Loucy (cell line): ENCODE results near the gene ING5.
"Not testable (repeated sequence)": the region's sequence is repeated elsewhere in the genome, so short reads cannot be mapped to it uniquely, and the experiment has no call there.

Experiments used
- H2AFZ ChIP-seq: fragments of 200-600 bp; sonication (generic); 2 replicates; pipeline ENCODE4 v1.6.0; 2016; ENCODE audit warnings: antibody characterized with exemption, mild to moderate bottlenecking, low read length, moderate library complexity
- H3F3A ChIP-seq: fragments of 200-600 bp; 2 replicates; pipeline ENCODE4 v1.6.0; 2016; ENCODE audit warnings: antibody characterized with exemption, low read depth, mild to moderate bottlenecking
- H3K27me3 ChIP-seq: fragments of 200-600 bp; sonication (generic); 2 replicates; pipeline ENCODE4 v1.6.1; 2014; ENCODE audit warnings: low read length, mild to moderate bottlenecking; ENCODE audit not compliant: insufficient read depth, poor library complexity, severe bottlenecking
- H3K36me3 ChIP-seq: fragments of 200-600 bp; sonication (generic); 2 replicates; pipeline ENCODE4 v1.6.1; 2016; ENCODE audit warnings: low read length; ENCODE audit not compliant: insufficient read depth
- H3K4me1 ChIP-seq: fragments of 200-600 bp; sonication (generic); 2 replicates; pipeline ENCODE4 v1.5.1; 2014; ENCODE audit warnings: low read length, mild to moderate bottlenecking; ENCODE audit not compliant: insufficient read depth, poor library complexity, severe bottlenecking
- H3K4me2 ChIP-seq: fragments of 200-600 bp; sonication (generic); 2 replicates; pipeline ENCODE4 v1.6.0; 2014; ENCODE audit warnings: antibody characterized with exemption, low read length, low read depth, mild to moderate bottlenecking; ENCODE audit not compliant: poor library complexity, severe bottlenecking
- H3K4me3 ChIP-seq: fragments of 200-600 bp; sonication (generic); 2 replicates; pipeline ENCODE4 v1.5.1; 2014; ENCODE audit warnings: low read length, mild to moderate bottlenecking, mixed read lengths; ENCODE audit not compliant: poor library complexity, severe bottlenecking
- H3K79me2 ChIP-seq: fragments of 200-600 bp; sonication (generic); 2 replicates; pipeline ENCODE4 v1.6.1; 2014; ENCODE audit warnings: low read length; ENCODE audit not compliant: insufficient read depth
- H3K9ac ChIP-seq: fragments of 200-600 bp; sonication (generic); 2 replicates; pipeline ENCODE4 v1.6.0; 2014; ENCODE audit warnings: mild to moderate bottlenecking, low read depth, low read length, moderate library complexity; ENCODE audit not compliant: poor library complexity, severe bottlenecking
- H3K9me2 ChIP-seq: fragments of 200-600 bp; sonication (generic); replicated peaks from 2 replicates; pipeline ENCODE4 v1.6.1; 2016; ENCODE audit warnings: low read depth, low read length, mixed read lengths
- H3K9me3 ChIP-seq: fragments of 200-600 bp; sonication (generic); 2 replicates; pipeline ENCODE4 v1.6.1; 2014; ENCODE audit warnings: mild to moderate bottlenecking, antibody characterized with exemption, low read length, low read depth; ENCODE audit not compliant: insufficient read depth
- H4K20me1 ChIP-seq: fragments of 200-600 bp; sonication (generic); 2 replicates; pipeline ENCODE4 v1.6.0; 2014; ENCODE audit warnings: antibody characterized with exemption, low read length, mild to moderate bottlenecking; ENCODE audit not compliant: insufficient read depth, poor library complexity, severe bottlenecking
- EZH2phosphoT487 ChIP-seq: fragments of 200-600 bp; IDR thresholded peaks from 2 replicates; pipeline ENCODE4 v1.6.1; 2018; ENCODE audit warnings: antibody characterized with exemption, mild to moderate bottlenecking, moderate library complexity, borderline replicate concordance
- TF ChIP-seq, protein P1 (sequence below): fragments of 200-600 bp; sonication (generic); conservative IDR thresholded peaks from 2 replicates; pipeline ENCODE4 v1.5.1; 2014; ENCODE audit warnings: mild to moderate bottlenecking, antibody characterized with exemption, low read length

Gene ING5

DNA sequence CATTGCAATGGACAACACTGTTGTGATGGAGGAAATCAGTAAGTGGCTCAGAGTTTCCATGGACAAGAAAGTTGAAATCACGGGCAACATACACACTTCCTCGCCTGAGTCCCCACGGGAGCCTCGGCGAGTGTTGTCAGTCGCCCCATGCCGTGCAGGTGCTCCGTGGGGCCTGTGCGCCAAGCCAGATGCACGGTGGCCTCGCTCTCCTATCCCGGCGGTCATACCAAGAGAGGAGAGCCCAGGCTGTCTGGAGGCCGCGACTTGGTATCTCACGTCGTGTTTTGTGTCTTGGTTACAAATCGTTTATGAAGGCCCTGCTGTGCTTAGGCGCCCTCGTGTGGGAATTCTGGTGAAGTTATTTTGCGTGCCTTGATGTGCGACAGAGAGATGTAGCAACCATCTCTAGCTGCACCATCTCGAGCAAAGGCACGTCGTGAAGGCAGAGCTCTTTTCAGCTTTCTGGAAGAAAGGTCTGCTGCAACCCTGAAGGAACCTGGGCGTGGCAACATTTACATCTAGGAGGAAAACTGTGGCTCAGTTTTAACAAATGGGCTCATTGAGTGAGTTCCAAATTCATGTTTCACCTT lies 42.6 kb upstream of the ING5 start:
- Histone ChIP-seq H3K9me3 (no peaks in the 10 kb centered on the region), H3K9ac (no peak overlapping the region), H3K4me1 (no peaks in the 10 kb centered on the region), H4K20me1 (no peaks in the 10 kb centered on the region), H3K79me2 (no peaks in the 10 kb centered on the region), H2AFZ (no peak overlapping the region), H3K4me3 (no peak overlapping the region), H3K27me3 (no peaks in the 10 kb centered on the region), H3F3A (no peaks in the 10 kb centered on the region), H3K4me2 (no peak overlapping the region), H3K36me3 (peaks cover 69% of the 10 kb centered on the region; the same call in 1 of the 2 replicates), H3K9me2 (no peaks in the 10 kb centered on the region)
- TF ChIP-seq EZH2phosphoT487 = no peak
- TF ChIP-seq, protein P1, sequence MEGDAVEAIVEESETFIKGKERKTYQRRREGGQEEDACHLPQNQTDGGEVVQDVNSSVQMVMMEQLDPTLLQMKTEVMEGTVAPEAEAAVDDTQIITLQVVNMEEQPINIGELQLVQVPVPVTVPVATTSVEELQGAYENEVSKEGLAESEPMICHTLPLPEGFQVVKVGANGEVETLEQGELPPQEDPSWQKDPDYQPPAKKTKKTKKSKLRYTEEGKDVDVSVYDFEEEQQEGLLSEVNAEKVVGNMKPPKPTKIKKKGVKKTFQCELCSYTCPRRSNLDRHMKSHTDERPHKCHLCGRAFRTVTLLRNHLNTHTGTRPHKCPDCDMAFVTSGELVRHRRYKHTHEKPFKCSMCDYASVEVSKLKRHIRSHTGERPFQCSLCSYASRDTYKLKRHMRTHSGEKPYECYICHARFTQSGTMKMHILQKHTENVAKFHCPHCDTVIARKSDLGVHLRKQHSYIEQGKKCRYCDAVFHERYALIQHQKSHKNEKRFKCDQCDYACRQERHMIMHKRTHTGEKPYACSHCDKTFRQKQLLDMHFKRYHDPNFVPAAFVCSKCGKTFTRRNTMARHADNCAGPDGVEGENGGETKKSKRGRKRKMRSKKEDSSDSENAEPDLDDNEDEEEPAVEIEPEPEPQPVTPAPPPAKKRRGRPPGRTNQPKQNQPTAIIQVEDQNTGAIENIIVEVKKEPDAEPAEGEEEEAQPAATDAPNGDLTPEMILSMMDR = peak; percentile 63

DNA sequence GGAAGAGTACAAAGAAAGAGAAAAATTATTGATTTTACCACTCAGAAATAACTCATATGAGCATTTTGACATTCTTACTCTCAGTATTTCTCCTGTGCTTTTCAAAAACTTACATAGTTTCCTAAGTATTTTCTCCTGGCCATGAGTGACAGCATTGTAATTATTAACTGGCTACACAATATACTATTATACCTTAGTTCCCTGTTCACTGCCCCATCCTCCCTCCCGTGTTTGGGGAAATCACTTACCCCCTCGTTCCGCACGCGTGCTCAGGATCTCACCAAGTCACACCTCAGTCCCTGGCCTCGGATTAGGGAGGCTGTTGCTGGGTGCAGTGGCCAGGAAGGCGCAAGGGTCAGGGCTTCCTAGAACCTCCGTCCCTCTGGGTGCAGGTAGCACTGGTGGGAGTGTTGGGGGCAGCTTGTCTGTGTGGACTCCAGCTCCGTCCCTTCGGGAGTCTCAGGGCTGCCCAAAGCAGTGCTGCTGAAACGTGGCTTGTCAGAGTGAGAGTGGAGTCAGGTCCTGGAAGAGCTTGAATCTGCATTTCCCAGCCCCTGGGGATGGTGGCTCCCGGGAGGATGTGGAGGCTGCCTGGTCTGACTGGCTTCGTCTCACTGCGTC lies 41.1 kb upstream of the ING5 start:
- Histone ChIP-seq H3K4me1 (peaks cover 8% of the 10 kb centered on the region), H2AFZ (no peak overlapping the region), H3K9me3 (no peaks in the 10 kb centered on the region), H3F3A (no peaks in the 10 kb centered on the region), H3K9me2 (no peaks in the 10 kb centered on the region), H3K27me3 (no peaks in the 10 kb centered on the region), H3K36me3 (peaks cover 55% of the 10 kb centered on the region; the same call in 1 of the 2 replicates), H3K9ac (no peak overlapping the region), H3K4me2 (no peak overlapping the region), H3K79me2 (no peaks in the 10 kb centered on the region), H3K4me3 (no peak overlapping the region), H4K20me1 (no peaks in the 10 kb centered on the region)
- TF ChIP-seq EZH2phosphoT487 = no peak

DNA sequence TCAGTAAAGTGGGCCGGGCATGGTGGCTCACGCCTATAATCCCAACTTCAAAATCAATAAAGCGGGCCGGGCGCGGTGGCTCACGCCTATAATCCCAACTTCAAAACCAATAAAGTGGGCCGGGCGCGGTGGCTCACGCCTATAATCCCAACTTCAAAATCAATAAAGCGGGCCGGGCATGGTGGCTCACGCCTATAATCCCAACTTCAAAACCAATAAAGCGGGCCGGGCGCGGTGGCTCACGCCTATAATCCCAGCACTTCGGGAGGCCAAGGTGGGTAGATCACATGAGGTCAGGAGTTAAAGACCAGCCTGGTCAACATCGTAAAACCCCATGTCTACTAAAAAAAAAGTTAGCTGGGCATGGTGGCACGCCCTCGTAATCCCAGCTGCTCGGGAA lies 39.1 kb upstream of the ING5 start:
- not testable (repeated sequence) for H3K4me3 ChIP-seq, H3K9me2 ChIP-seq, H3F3A ChIP-seq, H3K79me2 ChIP-seq, H3K9me3 ChIP-seq, H2AFZ ChIP-seq, H3K27me3 ChIP-seq, H4K20me1 ChIP-seq, H3K9ac ChIP-seq, H3K4me2 ChIP-seq
- peaks cover 44% of the 10 kb centered on the region; the same call in 1 of the 2 replicates for H3K36me3 ChIP-seq
- H3K4me1 ChIP-seq = peaks cover 12% of the 10 kb centered on the region

DNA sequence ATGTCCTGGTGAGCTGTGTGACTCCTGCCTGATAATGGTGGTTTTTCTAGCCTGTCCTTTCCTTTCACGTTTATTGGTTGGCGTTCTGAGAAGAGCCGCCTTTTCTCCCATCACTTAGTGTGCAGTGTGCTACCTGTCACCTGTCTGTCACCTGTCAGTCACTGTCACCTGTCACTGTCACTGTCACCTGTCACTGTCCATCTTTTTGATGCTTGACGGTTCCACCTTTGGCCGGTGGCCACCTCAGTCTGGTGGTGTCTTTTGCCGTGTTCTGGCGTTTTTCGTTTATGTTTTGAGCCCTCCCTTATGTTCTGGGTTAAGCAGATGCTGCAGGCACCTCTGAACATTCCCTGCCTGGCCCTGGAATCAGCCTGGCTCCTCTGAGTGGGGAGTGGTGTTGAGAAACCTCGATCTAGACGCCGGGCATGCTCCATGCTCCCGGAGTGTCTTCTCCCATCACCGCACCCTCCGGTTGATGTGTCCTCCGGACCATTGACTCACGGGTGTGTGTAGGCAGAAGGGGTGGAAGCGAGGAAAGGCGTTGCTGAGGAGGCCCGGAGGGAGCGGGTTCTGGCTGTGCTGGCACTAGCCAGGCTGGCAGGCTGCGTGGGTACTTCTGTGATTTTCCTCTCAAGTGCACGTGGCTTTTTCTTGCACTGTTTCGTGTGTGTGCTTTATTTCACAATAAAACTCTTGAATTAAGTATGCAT lies 36.0 kb upstream of the ING5 start:
- Histone ChIP-seq H3K27me3 (no peaks in the 10 kb centered on the region), H4K20me1 (no peaks in the 10 kb centered on the region), H3F3A (no peaks in the 10 kb centered on the region), H2AFZ (no peak overlapping the region), H3K9ac (no peak overlapping the region), H3K4me2 (no peak overlapping the region), H3K36me3 (peaks cover 37% of the 10 kb centered on the region; the same call in 1 of the 2 replicates), H3K4me1 (peaks cover 12% of the 10 kb centered on the region), H3K79me2 (no peaks in the 10 kb centered on the region), H3K4me3 (no peak overlapping the region), H3K9me3 (no peaks in the 10 kb centered on the region), H3K9me2 (no peaks in the 10 kb centered on the region)
- TF ChIP-seq, protein P1 = no peak; the same call in 1 of the 2 replicates
- no peak for TF ChIP-seq EZH2phosphoT487
